Breast epithelium (tissue), 4 donors: Measurements from ENCODE around the gene HUNK. TPM values are rescaled to one million over a fixed set of nuclear protein-coding genes. Genes with fewer than 3 reads are reported as not detected.

ENCODE experiments used
- DNase-seq, 2 donors: peaks; one replicate each; pipeline ENCODE4 v3.0.0-alpha.2; 2019; ENCODE audit warnings: low spot score in 2 of 2
- H3K27ac ChIP-seq, 2 donors: fragments of 200-600 bp; sonication (generic) in 1 of 2; one replicate each; pipeline ENCODE4 v1.5.1; 2016 to 2019; ENCODE audit warnings: mild to moderate bottlenecking in 1 of 2
- H3K27me3 ChIP-seq, 2 donors: fragments of 200-600 bp; sonication (generic) in 1 of 2; one replicate each; pipeline versions ENCODE4 v1.5.1 to v1.6.0; 2017 to 2019; ENCODE audit warnings: control low read depth in 1 of 2, mild to moderate bottlenecking in 1 of 2
- H3K36me3 ChIP-seq: fragments of 200-600 bp; one replicate; pipeline ENCODE4 v1.5.1; 2019
- H3K4me1 ChIP-seq, 2 donors: fragments of 200-600 bp; sonication (generic); one replicate each; pipeline ENCODE4 v1.5.1; 2016 to 2019; ENCODE audit warnings: control low read depth in 1 of 2
- H3K4me3 ChIP-seq, 3 donors: fragments of 200-600 bp; sonication (generic); 1 replicate in 2 of 3; 2 replicates in 1 of 3; pipeline ENCODE4 v1.5.1; 2016 to 2019; ENCODE audit warnings: mild to moderate bottlenecking in 3 of 3, moderate library complexity in 2 of 3
- H3K9me3 ChIP-seq, 2 donors: fragments of 200-600 bp; sonication (generic) in 1 of 2; one replicate each; pipeline ENCODE4 v1.5.1; 2016 to 2019; ENCODE audit warnings: control low read depth in 1 of 2
- POLR2A ChIP-seq: fragments of 450-650 bp; IDR thresholded peaks from one replicate; pipeline ENCODE4 v1.6.1; 2016; ENCODE audit warnings: antibody characterized with exemption, mild to moderate bottlenecking, moderate library complexity
- POLR2AphosphoS5 ChIP-seq, 3 donors: sonication (generic); formaldehyde crosslinking; IDR thresholded peaks; one replicate each; pipeline ENCODE4 v1.6.1; 2017; ENCODE audit warnings: antibody characterized with exemption in 3 of 3
- intact Hi-C: fragments of 100-400 bp; cut with DNase I; formaldehyde crosslinking; loops from one replicate; pipeline ENCODE4 v1.15.1; 2023; ENCODE audit warnings: low total_unique reads
- total RNA-seq, 3 donors: library from RNA; depleted of rRNA; stranded (reverse); fragments of >200 nt; gene quantifications; one replicate each; pipeline ENCODE4 v1.1.0, GENCODE V29; 2016
- TF ChIP-seq, protein P1 (sequence below), 3 donors: fragments of 450-650 bp; IDR thresholded peaks; one replicate each; pipeline ENCODE4 v1.5.1; 2016 to 2017; ENCODE audit warnings: antibody characterized with exemption in 3 of 3, mild to moderate bottlenecking in 3 of 3, moderate library complexity in 3 of 3

Gene HUNK
- total RNA-seq, 3 donors from 2014 or later = 0.32 to 2.0 (median 1.3) TPM

DNA sequence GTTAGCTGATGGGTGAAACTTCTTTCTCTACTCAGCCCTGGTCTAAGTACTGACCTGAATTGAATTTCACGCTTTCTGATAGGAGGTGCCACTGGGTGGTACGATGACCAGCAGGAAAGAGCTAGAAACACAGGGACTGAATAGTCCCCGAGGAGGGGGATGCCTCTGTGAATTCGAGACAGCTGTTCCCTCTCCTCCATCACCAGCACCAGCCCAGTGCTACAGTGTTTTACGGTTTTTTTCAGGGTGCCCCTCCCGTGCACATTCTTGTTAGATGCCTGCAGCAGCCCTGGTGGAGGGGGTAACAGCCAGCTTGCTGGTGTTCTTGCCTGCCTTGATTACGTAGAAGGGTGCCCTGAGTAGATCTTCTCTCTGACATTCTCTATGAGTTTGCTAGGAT is 7.1 kb downstream of the HUNK start:
- DNase-seq = no peak
- Histone ChIP-seq H3K9me3 (no peaks in the 10 kb centered on the region), H3K27me3 (no peaks in the 10 kb centered on the region), H3K4me1 (peaks cover 0 to 12% of the 10 kb centered on the region in 2 donors), H3K27ac (no peak overlapping the region), H3K4me3 (no peak overlapping the region), H3K36me3 (no peaks in the 10 kb centered on the region)
- intact Hi-C loops = no loop called here
- TF ChIP-seq, protein P1, sequence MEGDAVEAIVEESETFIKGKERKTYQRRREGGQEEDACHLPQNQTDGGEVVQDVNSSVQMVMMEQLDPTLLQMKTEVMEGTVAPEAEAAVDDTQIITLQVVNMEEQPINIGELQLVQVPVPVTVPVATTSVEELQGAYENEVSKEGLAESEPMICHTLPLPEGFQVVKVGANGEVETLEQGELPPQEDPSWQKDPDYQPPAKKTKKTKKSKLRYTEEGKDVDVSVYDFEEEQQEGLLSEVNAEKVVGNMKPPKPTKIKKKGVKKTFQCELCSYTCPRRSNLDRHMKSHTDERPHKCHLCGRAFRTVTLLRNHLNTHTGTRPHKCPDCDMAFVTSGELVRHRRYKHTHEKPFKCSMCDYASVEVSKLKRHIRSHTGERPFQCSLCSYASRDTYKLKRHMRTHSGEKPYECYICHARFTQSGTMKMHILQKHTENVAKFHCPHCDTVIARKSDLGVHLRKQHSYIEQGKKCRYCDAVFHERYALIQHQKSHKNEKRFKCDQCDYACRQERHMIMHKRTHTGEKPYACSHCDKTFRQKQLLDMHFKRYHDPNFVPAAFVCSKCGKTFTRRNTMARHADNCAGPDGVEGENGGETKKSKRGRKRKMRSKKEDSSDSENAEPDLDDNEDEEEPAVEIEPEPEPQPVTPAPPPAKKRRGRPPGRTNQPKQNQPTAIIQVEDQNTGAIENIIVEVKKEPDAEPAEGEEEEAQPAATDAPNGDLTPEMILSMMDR (IDR thresholded peaks at IDR 0.05) = no peak
- no peak for TF ChIP-seq POLR2A
- no peak for TF ChIP-seq POLR2AphosphoS5 (IDR thresholded peaks at IDR 0.05)

DNA sequence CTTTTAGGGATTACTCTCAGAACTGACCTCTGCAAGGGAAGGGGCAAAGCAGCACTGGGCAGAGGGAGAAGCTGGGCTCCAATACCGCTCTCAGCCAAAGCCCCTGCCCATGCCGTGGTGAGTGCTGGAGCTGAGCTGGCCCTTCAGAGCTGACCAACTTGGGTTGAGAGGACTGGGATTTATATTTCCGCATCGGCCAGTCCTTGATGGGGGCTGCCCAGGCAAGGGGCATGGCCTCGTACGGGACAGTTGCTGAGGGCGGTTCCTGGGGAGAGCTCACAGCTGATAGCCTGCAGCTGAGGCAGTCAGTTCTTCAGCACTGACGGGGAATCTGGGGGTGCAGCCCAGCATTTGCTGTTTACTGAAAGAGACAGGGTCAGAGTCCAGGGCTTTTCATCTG is 8.0 kb downstream of the HUNK start:
- no peaks in the 10 kb centered on the region for H3K27me3 ChIP-seq
- H3K4me3 ChIP-seq = no peak overlapping the region
- DNase-seq = no peak
- H3K9me3 ChIP-seq = no peaks in the 10 kb centered on the region
- no peak overlapping the region for H3K27ac ChIP-seq
- H3K4me1 ChIP-seq = peaks cover 0 to 6% of the 10 kb centered on the region in 2 donors
- TF ChIP-seq POLR2AphosphoS5 (IDR thresholded peaks at IDR 0.05) (no peak), POLR2A (no peak)
- TF ChIP-seq, protein P1 (IDR thresholded peaks at IDR 0.05) = no peak
- no peaks in the 10 kb centered on the region for H3K36me3 ChIP-seq
- intact Hi-C loops = no loop called here

DNA sequence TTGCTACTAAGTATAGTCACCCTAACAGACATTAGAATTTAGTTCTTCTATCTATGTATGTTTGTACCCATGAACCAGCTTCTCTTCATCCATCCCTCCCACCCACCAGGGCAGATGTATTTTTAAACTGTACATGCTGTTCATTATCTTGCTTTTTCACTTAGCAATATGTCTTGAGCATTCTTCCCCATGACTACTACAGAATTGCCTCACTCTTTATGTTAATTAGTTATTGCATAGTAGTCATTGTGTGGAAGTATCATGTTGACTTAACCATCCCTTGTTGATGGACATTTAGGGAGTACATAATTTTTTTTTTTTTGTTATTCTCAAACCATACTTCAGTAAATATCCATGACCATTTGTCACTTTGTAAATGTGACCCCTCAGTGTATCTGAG is 9.9 kb downstream of the HUNK start:
- DNase-seq = no peak
- Histone ChIP-seq H3K4me3 (no peak overlapping the region), H3K36me3 (no peaks in the 10 kb centered on the region), H3K9me3 (no peaks in the 10 kb centered on the region), H3K4me1 (peaks cover 0 to 7% of the 10 kb centered on the region in 2 donors), H3K27me3 (no peaks in the 10 kb centered on the region), H3K27ac (no peak overlapping the region)
- TF ChIP-seq, protein P1 (IDR thresholded peaks at IDR 0.05) = no peak
- TF ChIP-seq POLR2A (no peak), POLR2AphosphoS5 (IDR thresholded peaks at IDR 0.05) (no peak)
- intact Hi-C loops = no loop called here

DNA sequence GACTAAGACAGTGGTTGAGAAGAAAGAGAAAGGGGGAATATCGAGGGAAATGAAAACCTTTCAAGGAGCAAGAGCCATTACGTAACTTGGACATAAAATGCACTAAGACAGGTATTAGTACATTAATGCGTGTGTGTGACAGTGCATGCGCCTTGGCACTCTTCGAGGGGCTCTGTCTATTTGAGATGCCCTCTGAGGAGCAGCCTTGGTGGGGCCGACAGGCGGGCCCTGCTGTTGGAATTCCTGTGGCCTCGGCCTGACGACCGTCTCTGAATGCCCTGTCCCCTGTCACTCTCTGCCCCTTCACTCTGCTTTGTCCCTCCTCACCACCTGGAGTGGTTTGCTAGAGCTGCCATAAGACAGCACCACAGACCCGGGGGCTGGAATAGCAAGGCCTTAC is 12.3 kb downstream of the HUNK start:
- no peaks in the 10 kb centered on the region for H3K36me3 ChIP-seq
- intact Hi-C loops = no loop called here
- no peak overlapping the region for H3K27ac ChIP-seq
- TF ChIP-seq POLR2AphosphoS5 (IDR thresholded peaks at IDR 0.05) (no peak), POLR2A (no peak)
- TF ChIP-seq, protein P1 (IDR thresholded peaks at IDR 0.05) = no peak
- peaks cover 0 to 8% of the 10 kb centered on the region in 2 donors for H3K4me1 ChIP-seq
- DNase-seq = no peak
- no peak overlapping the region for H3K4me3 ChIP-seq
- H3K9me3 ChIP-seq = no peaks in the 10 kb centered on the region
- no peaks in the 10 kb centered on the region for H3K27me3 ChIP-seq

DNA sequence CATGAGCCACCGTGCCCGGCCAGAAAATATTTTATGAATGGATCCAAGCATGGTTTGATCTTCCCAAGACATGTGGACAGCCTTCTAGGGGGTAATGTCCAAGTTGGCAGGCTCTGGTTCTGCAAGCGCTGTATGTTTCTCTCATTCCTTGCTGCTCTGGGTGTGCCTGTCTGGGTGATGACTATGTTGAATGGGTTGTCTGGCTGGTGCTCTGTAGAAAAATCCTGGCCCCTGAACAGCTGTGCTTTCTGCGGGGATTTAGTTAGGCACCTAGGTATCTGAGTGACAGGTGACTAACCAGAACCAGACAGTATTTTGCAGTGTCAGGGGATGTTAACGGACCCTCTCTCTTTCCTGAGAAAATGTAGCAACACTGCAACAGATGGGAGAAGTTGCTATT is 14.1 kb downstream of the HUNK start:
- Histone ChIP-seq H3K4me1 (peaks cover 0 to 8% of the 10 kb centered on the region in 2 donors), H3K9me3 (no peaks in the 10 kb centered on the region), H3K27me3 (no peaks in the 10 kb centered on the region), H3K36me3 (no peaks in the 10 kb centered on the region), H3K4me3 (no peak overlapping the region), H3K27ac (no peak overlapping the region)
- intact Hi-C loops = no loop called here
- DNase-seq = no peak
- TF ChIP-seq POLR2A (no peak), POLR2AphosphoS5 (IDR thresholded peaks at IDR 0.05) (no peak)
- TF ChIP-seq, protein P1 (IDR thresholded peaks at IDR 0.05) = no peak
